ENCODE data around the gene CD83. TPM values are rescaled to one million over a fixed set of nuclear protein-coding genes. Genes with fewer than 3 reads are reported as not detected.

CD83 gene
- total RNA-seq, 1 donor from 2014 or later: 80.2 TPM

DNA sequence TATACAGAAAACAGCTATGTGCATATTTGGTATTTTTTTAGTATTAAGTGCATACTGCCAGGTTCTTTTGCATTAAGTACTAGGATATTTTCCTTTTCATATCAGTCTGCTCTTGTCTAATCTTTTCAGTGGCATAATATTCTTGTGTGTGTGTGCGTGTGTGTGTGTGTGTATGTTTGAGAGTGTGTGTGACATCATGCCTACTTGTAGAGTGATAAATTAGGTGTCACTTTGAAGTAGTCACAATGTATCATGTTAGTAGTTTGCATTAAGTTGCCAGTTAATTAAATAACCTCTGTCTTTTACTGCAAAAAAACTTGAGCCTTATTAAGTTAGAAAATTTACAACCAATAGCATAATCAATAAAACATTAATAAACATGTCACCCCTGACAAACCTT, 65.3 kb downstream of the CD83 start:
- no peaks in the 10 kb centered on the region for H3K4me1 Mint-ChIP-seq
- H3K27me3 Mint-ChIP-seq: peaks cover 2% of the 10 kb centered on the region
- H3K27ac Mint-ChIP-seq: no peak overlapping the region
- H3K36me3 Mint-ChIP-seq (ENCODE audit: low read depth): no peaks in the 10 kb centered on the region
- peaks cover 4% of the 10 kb centered on the region for H3K9me3 Mint-ChIP-seq
- no peak overlapping the region for H3K4me3 Mint-ChIP-seq
- DNase-seq: no peak
- intact Hi-C loops (cut with micrococcal nuclease): no loop called here

Other genes with a start within 250 kb of the CD83 start
- gene RNF182, start 192.8 kb upstream of the CD83 start, total RNA-seq: not detected in 2 replicates

All from activated CD4-positive, alpha-beta T cell treated with anti-CD3 and anti-CD28 coated beads, Interleukin-2, amount 10 ng/mL, durations not matched to agents 24 days and 14 days (primary cell).